Measurements from ENCODE around the gene NUP188. TPM values are rescaled to one million over a fixed set of nuclear protein-coding genes. Genes with fewer than 3 reads are reported as not detected.

NUP188 gene
- total and polyA plus RNA-seq, 2 of the 13 experiments (the other 11 are each of a cell fraction or from before 2014, with no cell fraction given): 28.0 to 38.5 TPM

- TF ChIP-seq ZNF687 (CRISPR knock-in tag; IDR thresholded peaks at IDR 0.05) (peak; percentile 37; the same call in 1 of the 2 replicates), ARNT2 (CRISPR knock-in tag; IDR thresholded peaks at IDR 0.05; ENCODE audit: low read depth) (0 out of 2 replicates have a peak, but pooled peaks have one; percentile 57), SMARCE1 (IDR thresholded peaks at IDR 0.05; ENCODE audit: borderline replicate concordance) (no peak), ZFP90 (CRISPR knock-in tag; IDR thresholded peaks at IDR 0.05; ENCODE audit: borderline replicate concordance) (peak; percentile 7; the same call in 1 of the 2 replicates), GPBP1L1 (CRISPR knock-in tag; IDR thresholded peaks at IDR 0.05) (no peak), HMGXB4 (CRISPR knock-in tag; IDR thresholded peaks at IDR 0.05; ENCODE audit: borderline replicate concordance in 1 of 2, low read depth in 1 of 2) (no peak), KLF6 (CRISPR knock-in tag; IDR thresholded peaks at IDR 0.05) (no peak), ZNF136 (CRISPR knock-in tag; IDR thresholded peaks at IDR 0.05; ENCODE audit: low read depth) (no peak), ZNF558 (CRISPR knock-in tag; IDR thresholded peaks at IDR 0.05; ENCODE audit: borderline replicate concordance) (no peak; the same call in 1 of the 2 replicates), TERF1 (CRISPR knock-in tag; IDR thresholded peaks at IDR 0.05) (no peak), ZNF614 (CRISPR knock-in tag; IDR thresholded peaks at IDR 0.05; ENCODE audit: borderline replicate concordance) (no peak)
Measured at GRCh38 chr9:129036923-129037766, 89.6 kb downstream of the NUP188 start (continued).

Measured in HepG2 (cell line).